LNCAP (cell line): ENCODE data around the gene GNB3.

Experiments used
- CTCF ChIP-seq: fragments of 450-650 bp; IDR thresholded peaks from 2 replicates; pipeline ENCODE4 v1.5.1; 2017; ENCODE audit warnings: mild to moderate bottlenecking

The GNB3 gene

GRCh38 chr12:6858799-6859198, 18.1 kb downstream of the GNB3 start:
- TF ChIP-seq CTCF: no peak

- no peak for TF ChIP-seq CTCF
Observed at GRCh38 chr12:6860116-6860515, 19.4 kb downstream of the GNB3 start.

- TF ChIP-seq CTCF: no peak
Observed at GRCh38 chr12:6860942-6861341, 20.2 kb downstream of the GNB3 start.

- no peak for TF ChIP-seq CTCF
Observed at GRCh38 chr12:6861391-6861790, 20.7 kb downstream of the GNB3 start.

- TF ChIP-seq CTCF: no peak
Observed at GRCh38 chr12:6863033-6863432, 22.3 kb downstream of the GNB3 start.

- TF ChIP-seq CTCF: no peak
Observed at GRCh38 chr12:6863586-6864321, 23.0 kb downstream of the GNB3 start.

- no peak for TF ChIP-seq CTCF
Observed at GRCh38 chr12:6866163-6866919, 25.6 kb downstream of the GNB3 start.
